ENCODE measurements around the gene JHY. TPM values are rescaled to one million over a fixed set of nuclear protein-coding genes. Genes with fewer than 3 reads are reported as not detected.

Gene JHY
- total RNA-seq, 1 experiment from 2014 or later, result 4.8 TPM

DNA sequence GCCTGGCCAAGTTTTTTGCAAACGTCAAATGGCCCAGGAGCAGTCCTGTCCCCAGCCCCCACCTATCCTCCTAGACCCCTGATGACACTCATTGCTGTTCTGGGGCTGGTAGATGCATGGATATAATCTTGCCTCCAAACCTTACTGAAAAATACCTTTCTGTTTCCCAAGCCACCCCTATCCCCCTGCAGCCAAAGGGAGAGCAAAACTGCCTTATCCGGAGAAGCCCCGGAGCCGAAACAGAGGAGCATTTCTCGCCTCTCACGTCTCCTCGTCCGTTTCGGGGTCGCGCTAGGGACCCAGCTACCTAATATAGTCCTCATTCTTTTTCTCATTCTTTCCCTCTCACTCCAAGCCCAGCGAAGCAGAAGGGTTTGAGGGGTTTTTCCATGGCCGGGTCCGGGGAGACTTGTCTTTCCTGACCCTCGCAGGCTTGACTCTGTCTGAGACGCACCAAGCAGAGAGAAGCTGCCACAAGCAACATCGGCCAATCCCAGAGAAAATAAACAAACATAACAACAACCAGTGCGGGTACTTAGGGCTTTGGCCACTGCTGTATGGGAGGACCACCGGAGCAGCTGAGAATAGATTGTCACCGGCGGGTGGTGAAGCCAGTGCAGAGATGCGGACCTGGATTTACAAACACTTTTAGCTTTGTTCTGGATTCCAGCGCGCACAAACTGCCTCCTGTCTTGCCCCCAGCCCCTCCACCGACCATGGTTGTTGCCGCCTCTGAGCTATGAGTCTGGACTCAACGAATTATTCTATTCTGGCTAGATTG, 97.4 kb downstream of the JHY start:
- BruUV-seq (replicated peaks), result no TSS peak
- peaks cover 52% of the 10 kb centered on the region for H3K27me3 ChIP-seq (ENCODE audit: insufficient read depth, low read length)
- RAD21 ChIA-PET (ENCODE audit: low non-redundant PET in 1 of 2, low total read pairs in 2 of 2, uncharacterized antibody in 2 of 2, unreplicated experiment in 2 of 2), result no interaction called here

More for the DNA sequence above, 97.4 kb downstream of the JHY start:
- no peak overlapping the region for H3K4me3 ChIP-seq (replicated peaks in 1 of 2; ENCODE audit: low read depth in 1 of 2, low read length in 2 of 2)
- intact Hi-C loops (cut with micrococcal nuclease), result no loop called here
- no peak overlapping the region for H2AFZ ChIP-seq (ENCODE audit: low read depth, low read length, poor library complexity, severe bottlenecking)
- DNase-seq (ENCODE audit: low read depth, low spot score) (no peak), ATAC-seq (no peak)
- H3K36me3 ChIP-seq (ENCODE audit: control insufficient read depth in 1 of 2, insufficient read depth in 2 of 2, low read length in 2 of 2), result no peaks in the 10 kb centered on the region
- no peaks in the 10 kb centered on the region for H3K9me3 ChIP-seq (ENCODE audit: control insufficient read depth in 1 of 2, insufficient read depth in 1 of 2, low read depth in 1 of 2, low read length in 2 of 2)
- no peak overlapping the region for H3K27ac ChIP-seq (ENCODE audit: low read depth, low read length)
- no peak overlapping the region for H3K4me2 ChIP-seq (ENCODE audit: low read length)
- TF ChIP-seq POLR2A (IDR thresholded peaks at IDR 0.05; ENCODE audit: borderline replicate concordance, extremely low read depth, insufficient read depth, insufficient read length), result no peak
- TF ChIP-seq POLR2AphosphoS5 (IDR thresholded peaks at IDR 0.05; ENCODE audit: low read depth, low read length), result no peak
- no peak for TF ChIP-seq SIN3A (IDR thresholded peaks at IDR 0.05; ENCODE audit: low read depth)
- no peak for TF ChIP-seq SP1 (IDR thresholded peaks at IDR 0.05; ENCODE audit: low read depth)
- TF ChIP-seq, protein P1, sequence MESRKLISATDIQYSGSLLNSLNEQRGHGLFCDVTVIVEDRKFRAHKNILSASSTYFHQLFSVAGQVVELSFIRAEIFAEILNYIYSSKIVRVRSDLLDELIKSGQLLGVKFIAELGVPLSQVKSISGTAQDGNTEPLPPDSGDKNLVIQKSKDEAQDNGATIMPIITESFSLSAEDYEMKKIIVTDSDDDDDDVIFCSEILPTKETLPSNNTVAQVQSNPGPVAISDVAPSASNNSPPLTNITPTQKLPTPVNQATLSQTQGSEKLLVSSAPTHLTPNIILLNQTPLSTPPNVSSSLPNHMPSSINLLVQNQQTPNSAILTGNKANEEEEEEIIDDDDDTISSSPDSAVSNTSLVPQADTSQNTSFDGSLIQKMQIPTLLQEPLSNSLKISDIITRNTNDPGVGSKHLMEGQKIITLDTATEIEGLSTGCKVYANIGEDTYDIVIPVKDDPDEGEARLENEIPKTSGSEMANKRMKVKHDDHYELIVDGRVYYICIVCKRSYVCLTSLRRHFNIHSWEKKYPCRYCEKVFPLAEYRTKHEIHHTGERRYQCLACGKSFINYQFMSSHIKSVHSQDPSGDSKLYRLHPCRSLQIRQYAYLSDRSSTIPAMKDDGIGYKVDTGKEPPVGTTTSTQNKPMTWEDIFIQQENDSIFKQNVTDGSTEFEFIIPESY (IDR thresholded peaks at IDR 0.05; ENCODE audit: extremely low read depth, insufficient replicate concordance, low read length), result no peak
- no peak for TF ChIP-seq YY1 (IDR thresholded peaks at IDR 0.05; ENCODE audit: extremely low read depth, insufficient replicate concordance, low read depth, low read length)
- no peak for TF ChIP-seq EGR1 (IDR thresholded peaks at IDR 0.05; ENCODE audit: low read depth)
- TF ChIP-seq EZH2phosphoT487 (IDR thresholded peaks at IDR 0.05; ENCODE audit: borderline replicate concordance), result no peak
- TF ChIP-seq FOSL1 (IDR thresholded peaks at IDR 0.05; ENCODE audit: low read depth), result no peak
- TF ChIP-seq CBX3 (IDR thresholded peaks at IDR 0.05; ENCODE audit: low read depth), result no peak
- TF ChIP-seq CTCF (IDR thresholded peaks at IDR 0.05 in 2 of 3, conservative IDR thresholded peaks at IDR 0.05 in 1 of 3; ENCODE audit: borderline replicate concordance in 1 of 3, insufficient read depth in 1 of 3, low read depth in 2 of 3, low read length in 2 of 3), result no peak
- no peak for TF ChIP-seq ZFX (IDR thresholded peaks at IDR 0.05)
- TF ChIP-seq SRF (IDR thresholded peaks at IDR 0.05; ENCODE audit: low read depth), result no peak
- no peak for TF ChIP-seq ZNF274 (IDR thresholded peaks at IDR 0.05; ENCODE audit: low read depth, low read length)
- no peak for TF ChIP-seq REST (IDR thresholded peaks at IDR 0.05; ENCODE audit: low read depth)
- no peak for TF ChIP-seq CEBPB (IDR thresholded peaks at IDR 0.05; ENCODE audit: low read depth)
- TF ChIP-seq EZH2 (IDR thresholded peaks at IDR 0.05), result no peak
- no peak for TF ChIP-seq RAD21 (IDR thresholded peaks at IDR 0.05; ENCODE audit: low read depth)
- TF ChIP-seq ELF1 (IDR thresholded peaks at IDR 0.05; ENCODE audit: borderline replicate concordance, low read depth), result no peak
- no peaks in the 10 kb centered on the region for H4K20me1 ChIP-seq (ENCODE audit: insufficient read depth)
- ChIA-PET CTCF (no interaction called here), POLR2A (no interaction called here)
- no peaks in the 10 kb centered on the region for H3K9me2 ChIP-seq (ENCODE audit: insufficient read depth)
- H3K9ac ChIP-seq (ENCODE audit: low read length), result no peak overlapping the region
- H3K79me2 ChIP-seq (ENCODE audit: insufficient read depth, low read length), result no peaks in the 10 kb centered on the region
- H3K4me1 ChIP-seq (ENCODE audit: control insufficient read depth in 1 of 2, insufficient read depth in 2 of 2, low read length in 2 of 2), result no peaks in the 10 kb centered on the region
